ENCODE data around the gene CDH13.

GRCh38 chr16:82671741-82672140, 45.0 kb downstream of the CDH13 start:
- TF ChIP-seq CTCF (IDR thresholded peaks at IDR 0.05; ENCODE audit: low read depth, low read length), result peak; percentile 53
- no peak for TF ChIP-seq EZH2phosphoT487 (IDR thresholded peaks at IDR 0.05; ENCODE audit: low read depth)

Measured in OCI-LY3 (cell line).